SU-DHL-6 (cell line): ENCODE data around the gene RGS6.

Experiments
- H2AFZ ChIP-seq: fragments of 200-600 bp; sonication (generic); 2 replicates; pipeline ENCODE4 v1.6.1; 2014; ENCODE audit warnings: low read depth, mild to moderate bottlenecking, moderate library complexity, mixed read lengths, antibody characterized with exemption, low read length; ENCODE audit not compliant: severe bottlenecking
- H3F3A ChIP-seq: fragments of 200-600 bp; shearing (Covaris generic); 2 replicates; pipeline ENCODE4 v1.6.0; 2016; ENCODE audit warnings: antibody characterized with exemption, mild to moderate bottlenecking; ENCODE audit not compliant: insufficient read depth
- H3K27ac ChIP-seq: fragments of 200-600 bp; sonication (generic); 2 replicates; pipeline ENCODE4 v1.5.1; 2016; ENCODE audit warnings: low read depth, mild to moderate bottlenecking, low read length, moderate library complexity, mixed read lengths
- H3K27me3 ChIP-seq: fragments of 200-600 bp; sonication (generic), shearing (Covaris generic); 2 replicates; pipeline ENCODE4 v1.6.0; 2014; ENCODE audit warnings: mild to moderate bottlenecking, low read length
- H3K36me3 ChIP-seq: fragments of 200-600 bp; sonication (generic); 2 replicates; pipeline ENCODE4 v1.6.1; 2014; ENCODE audit warnings: mild to moderate bottlenecking, low read length, mixed read lengths
- H3K4me2 ChIP-seq: fragments of 300-600, 200-600 bp; shearing (Covaris generic), sonication (generic); 2 replicates; pipeline ENCODE4 v1.6.0; 2014; ENCODE audit warnings: low read length, low read depth, mild to moderate bottlenecking; ENCODE audit not compliant: poor library complexity, severe bottlenecking
- H3K4me3 ChIP-seq: fragments of 200-600 bp; sonication (generic); 2 replicates; pipeline ENCODE4 v1.5.1; 2014; ENCODE audit warnings: antibody characterized with exemption, low read length, mild to moderate bottlenecking, mixed read lengths; ENCODE audit not compliant: insufficient read depth, poor library complexity, severe bottlenecking
- H3K79me2 ChIP-seq: fragments of 200-600 bp; sonication (generic); 2 replicates; pipeline ENCODE4 v1.6.1; 2014; ENCODE audit warnings: mild to moderate bottlenecking, low read length, moderate library complexity; ENCODE audit not compliant: insufficient read depth
- H3K9ac ChIP-seq: fragments of 200-600 bp; sonication (generic); 2 replicates; pipeline ENCODE4 v1.7.0; 2014; ENCODE audit warnings: mild to moderate bottlenecking, low read length
- H3K9me2 ChIP-seq: fragments of 200-600 bp; sonication (generic); replicated peaks from 2 replicates; pipeline ENCODE4 v1.6.1; 2014; ENCODE audit warnings: low read length; ENCODE audit not compliant: insufficient read depth
- H3K9me3 ChIP-seq: fragments of 200-600 bp; sonication (generic); 2 replicates; pipeline ENCODE4 v1.6.1; 2014; ENCODE audit warnings: low read length, mixed read lengths; ENCODE audit not compliant: insufficient read depth
- H4K20me1 ChIP-seq: fragments of 200-600 bp; sonication (generic); 2 replicates; pipeline ENCODE4 v1.6.1; 2014; ENCODE audit warnings: low read depth, mild to moderate bottlenecking, antibody characterized with exemption, low read length, moderate library complexity, mixed read lengths
- EZH2phosphoT487 ChIP-seq: fragments of 200-600 bp; sonication (generic), shearing (Covaris generic); conservative IDR thresholded peaks from 2 replicates; pipeline ENCODE4 v1.6.1; 2018; ENCODE audit warnings: mild to moderate bottlenecking, antibody characterized with exemption, low read length, moderate library complexity, mixed read lengths
- TF ChIP-seq, protein P1 (sequence below): fragments of 200-600 bp; sonication (generic); IDR thresholded peaks from one replicate; pipeline ENCODE4 v1.5.1; 2017; ENCODE audit warnings: antibody characterized with exemption, mild to moderate bottlenecking, low read length, moderate library complexity; ENCODE audit not compliant: insufficient read depth, poor library complexity, severe bottlenecking

RGS6 gene

DNA sequence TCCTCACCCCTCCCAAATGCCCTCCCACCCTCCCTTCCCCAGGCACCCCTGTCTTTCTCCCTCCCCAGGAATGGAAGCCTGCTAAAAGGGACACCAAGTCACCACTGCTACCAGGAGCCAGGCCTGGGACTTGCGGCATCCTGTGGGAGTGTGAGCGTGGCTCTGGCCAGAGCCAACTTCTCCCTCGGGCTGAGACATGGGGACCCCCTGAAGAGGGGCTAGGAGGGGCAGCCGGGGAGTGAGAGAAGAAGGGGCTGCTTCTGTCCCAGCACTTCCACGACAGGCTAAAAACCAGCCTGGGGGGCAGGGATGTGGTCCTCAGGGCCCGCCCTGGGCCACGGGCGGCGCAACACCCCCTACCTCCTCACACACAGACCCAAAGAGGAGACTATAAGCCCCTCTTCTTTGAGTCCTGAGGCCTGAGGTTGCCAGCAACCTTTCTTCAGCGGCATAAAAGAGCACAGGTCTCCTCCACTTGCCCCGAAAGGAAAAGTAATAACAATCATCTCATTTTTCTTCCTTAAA is 682.7 kb downstream of the RGS6 start:
- Histone ChIP-seq H3K79me2 (no peaks in the 10 kb centered on the region), H3K4me2 (no peak overlapping the region), H4K20me1 (no peaks in the 10 kb centered on the region), H3K27ac (no peak overlapping the region), H3K9me3 (no peaks in the 10 kb centered on the region), H3K27me3 (no peaks in the 10 kb centered on the region), H2AFZ (no peak overlapping the region), H3K36me3 (no peaks in the 10 kb centered on the region), H3K9me2 (no peaks in the 10 kb centered on the region), H3K9ac (no peak overlapping the region), H3K4me3 (no peak overlapping the region), H3F3A (no peaks in the 10 kb centered on the region)
- TF ChIP-seq EZH2phosphoT487 = no peak
- TF ChIP-seq, protein P1, sequence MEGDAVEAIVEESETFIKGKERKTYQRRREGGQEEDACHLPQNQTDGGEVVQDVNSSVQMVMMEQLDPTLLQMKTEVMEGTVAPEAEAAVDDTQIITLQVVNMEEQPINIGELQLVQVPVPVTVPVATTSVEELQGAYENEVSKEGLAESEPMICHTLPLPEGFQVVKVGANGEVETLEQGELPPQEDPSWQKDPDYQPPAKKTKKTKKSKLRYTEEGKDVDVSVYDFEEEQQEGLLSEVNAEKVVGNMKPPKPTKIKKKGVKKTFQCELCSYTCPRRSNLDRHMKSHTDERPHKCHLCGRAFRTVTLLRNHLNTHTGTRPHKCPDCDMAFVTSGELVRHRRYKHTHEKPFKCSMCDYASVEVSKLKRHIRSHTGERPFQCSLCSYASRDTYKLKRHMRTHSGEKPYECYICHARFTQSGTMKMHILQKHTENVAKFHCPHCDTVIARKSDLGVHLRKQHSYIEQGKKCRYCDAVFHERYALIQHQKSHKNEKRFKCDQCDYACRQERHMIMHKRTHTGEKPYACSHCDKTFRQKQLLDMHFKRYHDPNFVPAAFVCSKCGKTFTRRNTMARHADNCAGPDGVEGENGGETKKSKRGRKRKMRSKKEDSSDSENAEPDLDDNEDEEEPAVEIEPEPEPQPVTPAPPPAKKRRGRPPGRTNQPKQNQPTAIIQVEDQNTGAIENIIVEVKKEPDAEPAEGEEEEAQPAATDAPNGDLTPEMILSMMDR = no peak

DNA sequence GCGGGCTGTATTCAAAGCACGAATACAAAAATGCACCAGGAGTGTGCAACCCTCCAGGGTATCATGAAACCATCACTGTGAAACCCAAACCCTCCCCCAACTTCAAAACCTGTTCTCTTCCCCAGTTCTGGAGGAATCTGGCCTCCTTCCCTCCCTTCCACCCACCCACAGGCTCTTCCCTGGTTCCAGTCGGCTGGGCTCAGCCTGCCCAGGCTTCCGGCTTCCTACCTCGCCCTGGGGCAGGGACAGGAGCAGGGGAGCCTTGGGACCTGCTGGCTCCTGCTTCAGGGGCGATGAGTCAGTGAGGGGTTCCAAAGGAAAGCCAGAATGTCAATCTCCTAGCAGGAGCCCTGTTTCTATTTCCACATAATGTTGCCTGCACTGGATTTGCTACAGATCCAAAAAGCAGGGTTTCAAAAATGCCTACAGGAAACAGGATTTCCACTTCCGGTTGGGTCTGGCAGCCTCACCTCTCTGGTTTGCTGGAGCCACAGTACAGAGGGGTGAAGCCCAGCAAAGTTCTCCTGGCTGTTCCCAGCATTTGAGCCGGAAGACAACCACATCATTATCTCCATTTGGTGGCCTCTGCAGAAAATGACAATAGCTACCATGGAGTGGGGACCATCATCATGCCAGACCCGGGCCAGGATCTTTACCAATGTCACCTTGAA is 683.4 kb downstream of the RGS6 start:
- no peaks in the 10 kb centered on the region for H3K9me3 ChIP-seq
- H3K36me3 ChIP-seq = no peaks in the 10 kb centered on the region
- H2AFZ ChIP-seq = no peak overlapping the region
- H3K4me2 ChIP-seq = no peak overlapping the region
- no peaks in the 10 kb centered on the region for H3K27me3 ChIP-seq
- H3K9me2 ChIP-seq = no peaks in the 10 kb centered on the region
- H3K27ac ChIP-seq = no peak overlapping the region
- TF ChIP-seq, protein P1 = no peak
- TF ChIP-seq EZH2phosphoT487 = no peak
- no peak overlapping the region for H3K4me3 ChIP-seq
- H3K79me2 ChIP-seq = no peaks in the 10 kb centered on the region
- no peak overlapping the region for H3K9ac ChIP-seq
- no peaks in the 10 kb centered on the region for H4K20me1 ChIP-seq
- no peaks in the 10 kb centered on the region for H3F3A ChIP-seq
